Colonic mucosa (tissue), 4 donors: Measurements from ENCODE around the gene IL17RE. TPM values are rescaled to one million over a fixed set of nuclear protein-coding genes. Genes with fewer than 3 reads are reported as not detected.

ENCODE experiments used
- DNase-seq: peaks from one replicate; pipeline ENCODE4 v3.0.0-alpha.2; 2020
- H3K27ac ChIP-seq: fragments of 200-600 bp; one replicate; pipeline ENCODE4 v1.8.0; 2021
- H3K27me3 ChIP-seq: fragments of 200-600 bp; one replicate; pipeline ENCODE4 v1.8.0; 2021
- H3K36me3 ChIP-seq: fragments of 200-600 bp; one replicate; pipeline ENCODE4 v1.8.0; 2021
- H3K4me1 ChIP-seq: fragments of 200-600 bp; one replicate; pipeline ENCODE4 v1.8.0; 2021; ENCODE audit warnings: mild to moderate bottlenecking
- H3K4me3 ChIP-seq: fragments of 200-600 bp; one replicate; pipeline ENCODE4 v1.8.0; 2021
- H3K9ac ChIP-seq, 2 donors: one replicate each; pipeline ENCODE4 v1.7.0; 2013; ENCODE audit warnings: control low read depth in 2 of 2, low read depth in 2 of 2, low read length in 2 of 2
- H3K9me3 ChIP-seq: fragments of 200-600 bp; one replicate; pipeline ENCODE4 v1.8.0; 2021
- intact Hi-C: fragments of 100-400 bp; cut with DNase I; formaldehyde crosslinking; loops from one replicate; pipeline ENCODE4 v1.14.1; 2022
- total RNA-seq, 2 donors: library from RNA; stranded (reverse); fragmentation: NEBNext Ultra II Directional in 1 of 2; extraction: Animal tissue kit (Norgen Biotek cat#: 25700) in 1 of 2; gene quantifications; one replicate each; pipeline ENCODE4 v1.2.1, GENCODE V29; 2021
- TF ChIP-seq, protein P1 (sequence below): fragments of 200-600 bp; IDR thresholded peaks from one replicate; pipeline ENCODE4 v1.8.0; 2022; ENCODE audit warnings: antibody characterized with exemption, mild to moderate bottlenecking
- donor health status: healthy.
- donor health status: DM: no; HTN: no; CAD: no.
- donor health status: DM: no; HTN: no; CAD: no.

Gene IL17RE
- total RNA-seq, 2 donors from 2014 or later, result 66.4 to 71.4 TPM

DNA sequence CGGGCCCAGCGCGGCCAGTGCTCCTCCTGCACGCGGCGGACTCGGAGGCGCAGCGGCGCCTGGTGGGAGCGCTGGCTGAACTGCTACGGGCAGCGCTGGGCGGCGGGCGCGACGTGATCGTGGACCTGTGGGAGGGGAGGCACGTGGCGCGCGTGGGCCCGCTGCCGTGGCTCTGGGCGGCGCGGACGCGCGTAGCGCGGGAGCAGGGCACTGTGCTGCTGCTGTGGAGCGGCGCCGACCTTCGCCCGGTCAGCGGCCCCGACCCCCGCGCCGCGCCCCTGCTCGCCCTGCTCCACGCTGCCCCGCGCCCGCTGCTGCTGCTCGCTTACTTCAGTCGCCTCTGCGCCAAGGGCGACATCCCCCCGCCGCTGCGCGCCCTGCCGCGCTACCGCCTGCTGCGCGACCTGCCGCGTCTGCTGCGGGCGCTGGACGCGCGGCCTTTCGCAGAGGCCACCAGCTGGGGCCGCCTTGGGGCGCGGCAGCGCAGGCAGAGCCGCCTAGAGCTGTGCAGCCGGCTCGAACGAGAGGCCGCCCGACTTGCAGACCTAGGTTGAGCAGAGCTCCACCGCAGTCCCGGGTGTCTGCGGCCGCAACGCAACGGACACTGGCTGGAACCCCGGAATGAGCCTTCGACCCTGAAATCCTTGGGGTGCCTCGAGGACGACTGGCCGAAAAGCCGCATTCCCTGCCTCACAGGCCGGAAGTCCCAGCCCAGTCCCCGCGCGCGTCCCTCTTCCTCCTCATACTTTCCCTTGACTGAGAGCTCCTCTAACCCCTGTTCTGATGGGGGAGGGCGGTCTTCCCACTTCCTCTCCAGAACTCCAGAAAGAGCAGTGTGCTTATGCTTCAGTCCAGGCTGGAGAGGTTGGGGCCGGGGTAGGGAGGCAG is 12.8 kb downstream of the IL17RE start:
- peak overlapping the region; percentile 85 for H3K27ac ChIP-seq
- peak; percentile 74 for DNase-seq
- H3K9ac ChIP-seq, result peak overlapping the region; percentile 80 to 81
- no peaks in the 10 kb centered on the region for H3K36me3 ChIP-seq
- intact Hi-C loops, result no loop called here
- H3K4me3 ChIP-seq, result peak overlapping the region; percentile 57
- TF ChIP-seq, protein P1, sequence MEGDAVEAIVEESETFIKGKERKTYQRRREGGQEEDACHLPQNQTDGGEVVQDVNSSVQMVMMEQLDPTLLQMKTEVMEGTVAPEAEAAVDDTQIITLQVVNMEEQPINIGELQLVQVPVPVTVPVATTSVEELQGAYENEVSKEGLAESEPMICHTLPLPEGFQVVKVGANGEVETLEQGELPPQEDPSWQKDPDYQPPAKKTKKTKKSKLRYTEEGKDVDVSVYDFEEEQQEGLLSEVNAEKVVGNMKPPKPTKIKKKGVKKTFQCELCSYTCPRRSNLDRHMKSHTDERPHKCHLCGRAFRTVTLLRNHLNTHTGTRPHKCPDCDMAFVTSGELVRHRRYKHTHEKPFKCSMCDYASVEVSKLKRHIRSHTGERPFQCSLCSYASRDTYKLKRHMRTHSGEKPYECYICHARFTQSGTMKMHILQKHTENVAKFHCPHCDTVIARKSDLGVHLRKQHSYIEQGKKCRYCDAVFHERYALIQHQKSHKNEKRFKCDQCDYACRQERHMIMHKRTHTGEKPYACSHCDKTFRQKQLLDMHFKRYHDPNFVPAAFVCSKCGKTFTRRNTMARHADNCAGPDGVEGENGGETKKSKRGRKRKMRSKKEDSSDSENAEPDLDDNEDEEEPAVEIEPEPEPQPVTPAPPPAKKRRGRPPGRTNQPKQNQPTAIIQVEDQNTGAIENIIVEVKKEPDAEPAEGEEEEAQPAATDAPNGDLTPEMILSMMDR, result no peak
- H3K4me1 ChIP-seq, result peaks cover 6% of the 10 kb centered on the region
- H3K9me3 ChIP-seq, result no peaks in the 10 kb centered on the region
- no peaks in the 10 kb centered on the region for H3K27me3 ChIP-seq

GRCh38 chr3:9916346-9916733 is 13.7 kb downstream of the IL17RE start:
- Histone ChIP-seq H3K4me3 (peak overlapping the region; percentile 34), H3K27me3 (no peaks in the 10 kb centered on the region), H3K36me3 (no peaks in the 10 kb centered on the region), H3K9ac (peak overlapping the region; percentile 66 to 90), H3K9me3 (no peaks in the 10 kb centered on the region), H3K4me1 (peaks cover 6% of the 10 kb centered on the region), H3K27ac (peak overlapping the region; percentile 85)
- intact Hi-C loops, result no loop called here
- DNase-seq, result peak; percentile 39
- TF ChIP-seq, protein P1, result no peak

DNA sequence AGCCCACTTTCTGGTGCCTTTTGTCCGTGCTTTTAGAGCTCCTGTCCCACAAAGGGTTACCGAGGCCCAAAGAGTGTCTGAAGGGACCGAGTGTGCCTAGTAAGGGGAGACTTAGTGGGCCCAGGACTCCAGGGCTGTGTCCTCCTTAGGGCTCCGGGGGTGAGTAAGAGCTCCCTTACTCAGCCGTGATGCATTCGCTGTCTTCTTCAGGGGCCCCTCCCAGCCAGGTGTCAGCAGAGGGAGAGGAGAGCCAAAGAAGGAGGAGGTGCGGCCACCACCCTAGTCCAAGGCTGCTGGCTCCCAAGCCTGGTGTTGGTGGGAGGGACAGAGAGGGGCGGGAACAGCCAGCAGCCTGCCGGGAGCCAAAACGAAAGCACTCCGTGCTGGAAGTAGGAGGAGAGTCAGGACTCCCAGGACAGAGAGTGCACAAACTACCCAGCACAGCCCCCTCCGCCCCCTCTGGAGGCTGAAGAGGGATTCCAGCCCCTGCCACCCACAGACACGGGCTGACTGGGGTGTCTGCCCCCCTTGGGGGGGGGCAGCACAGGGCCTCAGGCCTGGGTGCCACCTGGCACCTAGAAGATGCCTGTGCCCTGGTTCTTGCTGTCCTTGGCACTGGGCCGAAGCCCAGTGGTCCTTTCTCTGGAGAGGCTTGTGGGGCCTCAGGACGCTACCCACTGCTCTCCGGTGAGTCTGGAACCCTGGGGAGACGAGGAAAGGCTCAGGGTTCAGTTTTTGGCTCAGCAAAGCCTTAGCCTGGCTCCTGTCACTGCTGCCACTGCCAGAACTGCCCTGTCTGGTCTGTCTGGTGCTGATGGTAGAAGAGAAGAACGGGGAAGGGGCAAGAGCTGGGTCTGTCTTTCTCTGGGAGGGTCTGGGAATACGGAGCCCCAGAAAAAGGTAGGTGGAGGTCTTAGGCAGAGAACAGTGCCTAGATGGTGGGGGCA is 14.4 kb downstream of the IL17RE start, which contains the start of gene IL17RC:
IL17RC (plus strand) TSS at position 365 of the 947 bp plus-strand sequence; CDS start at position 583, 218 bp downstream.
- intact Hi-C loops, result no loop called here
- Histone ChIP-seq H3K4me1 (peaks cover 6% of the 10 kb centered on the region), H3K36me3 (no peaks in the 10 kb centered on the region), H3K4me3 (peak within 1 kb of the TSS; percentile 57), H3K9me3 (no peaks in the 10 kb centered on the region), H3K27ac (peak within 1 kb of the TSS; percentile 85), H3K9ac (peak within 1 kb of the TSS; percentile 81 to 90), H3K27me3 (no peaks in the 10 kb centered on the region)
- TF ChIP-seq, protein P1, result no peak
- peak; percentile 94 for DNase-seq

- Histone ChIP-seq H3K9ac (peak overlapping the region; percentile 63 to 90), H3K36me3 (no peaks in the 10 kb centered on the region), H3K4me3 (no peak overlapping the region), H3K9me3 (no peaks in the 10 kb centered on the region), H3K27me3 (no peaks in the 10 kb centered on the region), H3K27ac (no peak overlapping the region), H3K4me1 (peaks cover 6% of the 10 kb centered on the region)
- intact Hi-C loops, result no loop called here
- DNase-seq, result no peak
- TF ChIP-seq, protein P1, result no peak
Observed at GRCh38 chr3:9917820-9918219, 15.2 kb downstream of the IL17RE start.
